OCI-LY7 (cell line): ENCODE measurements around the gene HOXC11. TPM values are rescaled to one million over a fixed set of nuclear protein-coding genes. Genes with fewer than 3 reads are reported as not detected.
A peak's percentile ranks its signal among the peaks of the same experiment; 100 is the strongest.

Source experiments
- BruUV-seq: library from RNA; stranded (reverse); fragments of 400-500 nt; replicated peaks from 2 replicates; lab custom pipeline; 2021; lab: Mats Ljungman, UMichigan
- CTCF ChIA-PET: fragments of 300-600 bp; sonication (Branson Sonifier 250); formaldehyde crosslinking; loops from one replicate; lab custom pipeline; 2022; ENCODE audit warnings: antibody characterized with exemption; ENCODE audit not compliant: unreplicated experiment; lab: Charles Lee
- POLR2A ChIA-PET: fragments of 300-600 bp; sonication (Branson Sonifier 250); formaldehyde crosslinking; loops from one replicate; lab custom pipeline; 2022; ENCODE audit warnings: antibody characterized with exemption; lab: Charles Lee
- DNase-seq: peaks from one replicate; pipeline ENCODE4 v3.0.0-alpha.2; 2015; ENCODE audit warnings: low spot score
- H2AFZ ChIP-seq: fragments of 200-600 bp; sonication (generic), shearing (Covaris generic); 2 replicates; pipeline ENCODE4 v1.6.1; 2014; ENCODE audit warnings: mild to moderate bottlenecking, antibody characterized with exemption, low read length, moderate library complexity
- H3K27ac ChIP-seq: fragments of 200-600 bp; sonication (generic); 2 replicates; pipeline ENCODE4 v1.5.1; 2014; ENCODE audit warnings: mixed run types, low read depth, mild to moderate bottlenecking, moderate library complexity, low read length, inconsistent platforms; ENCODE audit not compliant: poor library complexity, severe bottlenecking
- H3K36me3 ChIP-seq: fragments of 200-600 bp; sonication (generic); 2 replicates; pipeline ENCODE4 v1.6.1; 2014; ENCODE audit warnings: mild to moderate bottlenecking, antibody characterized with exemption, low read length, moderate library complexity, mixed read lengths; ENCODE audit not compliant: insufficient read depth
- H3K4me1 ChIP-seq: fragments of 200-600 bp; sonication (generic); 2 replicates; pipeline ENCODE4 v1.5.1; 2014; ENCODE audit warnings: mild to moderate bottlenecking, low read length; ENCODE audit not compliant: insufficient read depth, poor library complexity, severe bottlenecking
- H3K4me2 ChIP-seq: fragments of 200-600 bp; sonication (generic); 2 replicates; pipeline ENCODE4 v1.6.1; 2014; ENCODE audit warnings: mild to moderate bottlenecking, low read length
- H3K4me3 ChIP-seq: fragments of 200-600 bp; sonication (generic); 2 replicates; pipeline ENCODE4 v1.5.1; 2014; ENCODE audit warnings: mild to moderate bottlenecking, low read depth, low read length; ENCODE audit not compliant: poor library complexity, severe bottlenecking
- H3K79me2 ChIP-seq: fragments of 200-600 bp; sonication (generic); 2 replicates; pipeline ENCODE4 v1.6.1; 2016; ENCODE audit warnings: low read depth, mild to moderate bottlenecking, low read length, moderate library complexity, mixed read lengths; ENCODE audit not compliant: insufficient read depth
- H3K9me2 ChIP-seq: fragments of 200-600 bp; sonication (generic); 2 replicates; pipeline ENCODE4 v1.6.1; 2016; ENCODE audit warnings: mild to moderate bottlenecking, low read length, mixed read lengths; ENCODE audit not compliant: insufficient read depth
- H3K9me3 ChIP-seq: fragments of 200-600 bp; sonication (generic); 2 replicates; pipeline ENCODE4 v1.6.1; 2014; ENCODE audit warnings: mild to moderate bottlenecking, mixed run types, low read length, mixed read lengths
- H4K20me1 ChIP-seq: fragments of 200-600 bp; sonication (generic); 2 replicates; pipeline ENCODE4 v1.6.1; 2014; ENCODE audit warnings: mild to moderate bottlenecking, antibody characterized with exemption, low read length, moderate library complexity, mixed read lengths; ENCODE audit not compliant: insufficient read depth
- CTCF ChIP-seq: fragments of 200-600 bp; sonication (generic); conservative IDR thresholded peaks from 2 replicates; pipeline ENCODE4 v1.5.1; 2014; ENCODE audit warnings: mild to moderate bottlenecking, antibody characterized with exemption, low read length, moderate library complexity, mixed read lengths
- EZH2phosphoT487 ChIP-seq: fragments of 200-600 bp; sonication (generic); IDR thresholded peaks from 2 replicates; pipeline ENCODE4 v1.6.1; 2018; ENCODE audit warnings: low read depth, borderline replicate concordance, mild to moderate bottlenecking, mixed run types, antibody characterized with exemption, low read length, moderate library complexity, mixed read lengths
- intact Hi-C: fragments of 100-400 bp; cut with micrococcal nuclease; formaldehyde crosslinking; loops from one replicate; pipeline ENCODE4 v1.10.0; 2022; ENCODE audit not compliant: unreplicated experiment
- microRNA-seq: library from miRNA; unstranded; fragments of <30 nt; microRNA quantifications from one replicate; pipeline ENCODE4 v1.2.0, GENCODE V29; 2022; ENCODE audit warnings: borderline replicate concordance
- small RNA-seq: library from RNA; depleted of rRNA; stranded (forward); fragments of <200 nt; gene quantifications from one replicate; pipeline ENCODE3, GENCODE V24; 2014
- total RNA-seq, 2 experiments: library from RNA; depleted of rRNA in 1 of 2; stranded (reverse); fragments of >200 nt in 1 of 2; shearing (Covaris generic) in 1 of 2; gene quantifications; 2 replicates each; pipeline ENCODE4 v1.2.3, GENCODE V29; 2014 to 2022

Gene HOXC11
- total RNA-seq, 2 experiments from 2014 or later: 1.4 to 2.7 TPM

GRCh38 chr12:54026640-54027441 is 53.9 kb downstream of the HOXC11 start:
- BruUV-seq: no TSS peak
- no peaks in the 10 kb centered on the region for H3K9me2 ChIP-seq
- POLR2A ChIA-PET: interaction anchor here (0.6 to 1.8 kb wide), 5 partner anchors 9 to 1373 kb away, joined by 3 to 6 read pairs (median 4); no protein-coding TSS in a partner anchor
- H3K4me1 ChIP-seq: peaks cover 55% of the 10 kb centered on the region
- intact Hi-C loops: no loop called here
- H3K4me3 ChIP-seq: no peak overlapping the region
- no peaks in the 10 kb centered on the region for H3K79me2 ChIP-seq
- no peaks in the 10 kb centered on the region for H4K20me1 ChIP-seq
- TF ChIP-seq EZH2phosphoT487 (no peak), CTCF (no peak)
- H3K27ac ChIP-seq: no peak overlapping the region
- H2AFZ ChIP-seq: peak overlapping the region; percentile 51
- CTCF ChIA-PET: interaction anchor here (1.0 to 1.3 kb wide), 2 partner anchors 9 to 165 kb away, joined by 3 to 4 read pairs; no protein-coding TSS in a partner anchor
- DNase-seq: no peak
- H3K4me2 ChIP-seq: peak overlapping the region; percentile 53; the same call in 1 of the 2 replicates
- H3K9me3 ChIP-seq: no peaks in the 10 kb centered on the region
- H3K36me3 ChIP-seq: no peaks in the 10 kb centered on the region

Small RNA genes lying within 50 kb of the gene (microRNA-seq; reads per million reads assigned to microRNA genes)
- gene MIR196A2: 6.1 reads per million

Small RNA genes lying within 50 kb of the gene (small RNA-seq; reads per million reads assigned to genes)
- not detected for gene AC012531.3
- gene AC012531.4: not detected
- gene MIR196A2: not detected
- not detected for gene RF01905
- gene RF01906: not detected

Other genes with a start within 250 kb of the HOXC11 start
- 12.8 and 18.9 TPM in 2 replicates for gene CALCOCO1, start 245.7 kb upstream of the HOXC11 start, total RNA-seq (2014; rRNA removed; shearing (Covaris generic))
- gene CALCOCO1, start 245.7 kb upstream of the HOXC11 start, total RNA-seq (2022): 25.1 and 30.9 TPM in 2 replicates
- gene CISTR, start 221.1 kb upstream of the HOXC11 start, total RNA-seq (2014; rRNA removed; shearing (Covaris generic)): 0.67 and 0.76 TPM in 2 replicates
- 1.3 and 3.2 TPM in 2 replicates for gene CISTR, start 221.1 kb upstream of the HOXC11 start, total RNA-seq (2022)
- 0.06 and 0.10 TPM in 2 replicates for gene HOXC13, start 34.3 kb upstream of the HOXC11 start, total RNA-seq (2014; rRNA removed; shearing (Covaris generic))
- not detected in 2 replicates for gene HOXC13, start 34.3 kb upstream of the HOXC11 start, total RNA-seq (2022)
- not detected in 2 replicates for gene HOXC12, start 18.2 kb upstream of the HOXC11 start, total RNA-seq (2014; rRNA removed; shearing (Covaris generic))
- gene HOXC12, start 18.2 kb upstream of the HOXC11 start, total RNA-seq (2022): not detected in 2 replicates
- gene HOTAIR, start 1.8 kb downstream of the HOXC11 start, total RNA-seq (2014; rRNA removed; shearing (Covaris generic)): 0.88 and 1.6 TPM in 2 replicates
- gene HOTAIR, start 1.8 kb downstream of the HOXC11 start, total RNA-seq (2022): 3.6 and 5.3 TPM in 2 replicates
- gene HOXC10, start 12.0 kb downstream of the HOXC11 start, total RNA-seq (2014; rRNA removed; shearing (Covaris generic)): 0.28 TPM in 1 of 2 replicates, not detected in the other
- gene HOXC10, start 12.0 kb downstream of the HOXC11 start, total RNA-seq (2022): 0.25 TPM in 1 of 2 replicates, not detected in the other
- not detected in 2 replicates for gene HOXC9, start 27.0 kb downstream of the HOXC11 start, total RNA-seq (2014; rRNA removed; shearing (Covaris generic))
- gene HOXC9, start 27.0 kb downstream of the HOXC11 start, total RNA-seq (2022): 0.42 and 0.57 TPM in 2 replicates
- not detected in 2 replicates for gene HOXC8, start 35.9 kb downstream of the HOXC11 start, total RNA-seq (2014; rRNA removed; shearing (Covaris generic))
- gene HOXC8, start 35.9 kb downstream of the HOXC11 start, total RNA-seq (2022): not detected in 2 replicates
- gene HOXC6, start 55.3 kb downstream of the HOXC11 start, total RNA-seq (2014; rRNA removed; shearing (Covaris generic)): 0.92 and 1.6 TPM in 2 replicates
- 2.7 and 3.7 TPM in 2 replicates for gene HOXC6, start 55.3 kb downstream of the HOXC11 start, total RNA-seq (2022)
- gene HOXC5, start 59.9 kb downstream of the HOXC11 start, total RNA-seq (2014; rRNA removed; shearing (Covaris generic)): not detected in 2 replicates
- not detected in 2 replicates for gene HOXC5, start 59.9 kb downstream of the HOXC11 start, total RNA-seq (2022)
- 6.2 and 7.1 TPM in 2 replicates for gene HOXC4, start 80.7 kb downstream of the HOXC11 start, total RNA-seq (2014; rRNA removed; shearing (Covaris generic))
- gene HOXC4, start 80.7 kb downstream of the HOXC11 start, total RNA-seq (2022): 20.0 and 20.1 TPM in 2 replicates
- 28.2 and 42.5 TPM in 2 replicates for gene SMUG1, start 215.9 kb downstream of the HOXC11 start, total RNA-seq (2014; rRNA removed; shearing (Covaris generic))
- 36.0 and 37.9 TPM in 2 replicates for gene SMUG1, start 215.9 kb downstream of the HOXC11 start, total RNA-seq (2022)